Endothelial cell of umbilical vein (primary cell): Measurements from ENCODE around the gene PRR18. TPM values are rescaled to one million over a fixed set of nuclear protein-coding genes. Genes with fewer than 3 reads are reported as not detected.

Source experiments
- BruUV-seq: library from RNA; stranded (reverse); fragments of 400-500 nt; replicated peaks from 2 replicates; lab custom pipeline; 2021; lab: Mats Ljungman, UMichigan
- CTCF ChIA-PET: fragments of 300-600, 350-600 bp; sonication (Branson Sonifier 250); formaldehyde crosslinking; loops from one replicate; lab custom pipeline; 2021; ENCODE audit warnings: antibody characterized with exemption, inconsistent platforms; lab: Charles Lee
- POLR2A ChIA-PET: fragments of 300-600, 350-600 bp; sonication (Branson Sonifier 250); formaldehyde crosslinking; loops from one replicate; lab custom pipeline; 2021; ENCODE audit warnings: antibody characterized with exemption, inconsistent platforms; lab: Charles Lee
- DNase-seq: peaks from one replicate; pipeline ENCODE4 v3.0.0-alpha.2; 2011; ENCODE audit warnings: low read depth, low spot score
- FAIRE-seq: peaks from 2 replicates; lab custom pipeline; 2011; peaks lifted over from hg19 to GRCh38; lab: Jason Lieb, UNC
- H2AFZ ChIP-seq: 2 replicates; pipeline ENCODE4 v1.6.0; 2012; ENCODE audit warnings: low read depth, low read length, control low read depth, inconsistent platforms
- H3K27ac ChIP-seq: 2 replicates; pipeline ENCODE4 v1.5.1; 2011; ENCODE audit warnings: low read depth, mild to moderate bottlenecking, control low read depth, low read length, moderate library complexity; ENCODE audit not compliant: insufficient read depth
- H3K27me3 ChIP-seq, 2 experiments: 2 replicates each; pipeline versions ENCODE4 v1.6.0 to v1.6.1; 2011; ENCODE audit warnings: low read length in 2 of 2, mixed read lengths in 1 of 2; ENCODE audit not compliant: control insufficient read depth in 2 of 2, insufficient read depth in 2 of 2
- H3K36me3 ChIP-seq, 2 experiments: 2 replicates in 1 of 2; 3 replicates in 1 of 2; pipeline ENCODE4 v1.5.1; 2011; ENCODE audit warnings: low read length in 2 of 2, mild to moderate bottlenecking in 1 of 2, moderate library complexity in 1 of 2; ENCODE audit not compliant: control insufficient read depth in 2 of 2, insufficient read depth in 2 of 2; ENCODE audit errors: extremely low read depth in 1 of 2
- H3K4me1 ChIP-seq: 3 replicates; pipeline ENCODE4 v1.5.1; 2011; ENCODE audit warnings: mild to moderate bottlenecking, low read length; ENCODE audit not compliant: control insufficient read depth, insufficient read depth; ENCODE audit errors: extremely low read depth
- H3K4me2 ChIP-seq: 2 replicates; pipeline ENCODE4 v1.6.1; 2011; ENCODE audit warnings: low read length, control low read depth, mixed read lengths; ENCODE audit not compliant: insufficient read depth
- H3K4me3 ChIP-seq, 3 experiments: fragments of 200-600 bp in 1 of 3; sonication (generic), shearing (Covaris generic) in 1 of 3; replicated peaks in 1 of 3; 2 replicates each; pipeline ENCODE4 v1.5.1; 2011 to 2016; ENCODE audit warnings: control low read depth in 3 of 3, low read length in 3 of 3, mild to moderate bottlenecking in 2 of 3, inconsistent platforms in 1 of 3, low read depth in 1 of 3, moderate library complexity in 1 of 3; ENCODE audit not compliant: insufficient read depth in 1 of 3
- H3K79me2 ChIP-seq: 2 replicates; pipeline ENCODE4 v1.6.0; 2012; ENCODE audit warnings: low read length, inconsistent platforms; ENCODE audit not compliant: control insufficient read depth, insufficient read depth
- H3K9ac ChIP-seq: replicated peaks from 2 replicates; pipeline ENCODE3; 2011; ENCODE audit warnings: low read length, control low read depth; ENCODE audit not compliant: insufficient read depth; ENCODE audit errors: extremely low read depth
- H3K9me1 ChIP-seq: replicated peaks from 3 replicates; pipeline ENCODE4 v1.6.0; 2011; ENCODE audit warnings: mild to moderate bottlenecking, low read length; ENCODE audit not compliant: control insufficient read depth, insufficient read depth; ENCODE audit errors: extremely low read depth
- H3K9me3 ChIP-seq: replicated peaks from 2 replicates; pipeline ENCODE4 v1.5.1; 2012; ENCODE audit warnings: low read length, inconsistent platforms; ENCODE audit not compliant: control insufficient read depth, insufficient read depth
- H4K20me1 ChIP-seq: replicated peaks from 2 replicates; pipeline ENCODE3; 2011; ENCODE audit warnings: mild to moderate bottlenecking, low read length; ENCODE audit not compliant: control insufficient read depth, insufficient read depth; ENCODE audit errors: extremely low read depth
- EZH2 ChIP-seq: IDR thresholded peaks from 2 replicates; pipeline ENCODE4 v1.6.1; 2012; ENCODE audit warnings: borderline replicate concordance, low read depth, mild to moderate bottlenecking, moderate library complexity, low read length, inconsistent platforms; ENCODE audit not compliant: severe bottlenecking
- FOS ChIP-seq: IDR thresholded peaks from 2 replicates; pipeline ENCODE4 v1.6.1; 2011; ENCODE audit warnings: mild to moderate bottlenecking, low read length, moderate library complexity, borderline replicate concordance; ENCODE audit not compliant: insufficient read depth
- GATA2 ChIP-seq: IDR thresholded peaks from 2 replicates; pipeline ENCODE4 v1.7.0; 2011; ENCODE audit warnings: low read depth, mild to moderate bottlenecking, moderate library complexity, mixed read lengths, low read length; ENCODE audit not compliant: insufficient read length, insufficient read depth
- JUN ChIP-seq: IDR thresholded peaks from 2 replicates; pipeline ENCODE4 v1.6.1; 2011; ENCODE audit warnings: borderline replicate concordance, low read depth; ENCODE audit not compliant: insufficient read length, insufficient read depth
- MYC ChIP-seq: IDR thresholded peaks from one replicate; pipeline ENCODE4 v1.6.1; 2011; ENCODE audit warnings: mild to moderate bottlenecking, low read depth, low read length
- POLR2A ChIP-seq: IDR thresholded peaks from 2 replicates; pipeline ENCODE4 v1.6.1; 2012; ENCODE audit warnings: low read depth, mild to moderate bottlenecking, control low read depth, low read length
- POLR2AphosphoS5 ChIP-seq: IDR thresholded peaks from 2 replicates; pipeline ENCODE4 v1.6.1; 2012; ENCODE audit warnings: low read depth, mild to moderate bottlenecking, control low read depth, low read length, moderate library complexity; ENCODE audit not compliant: insufficient read depth
- dilution Hi-C: fragments of 300-500 bp; cut with MboI; formaldehyde crosslinking; loops from one replicate; pipeline ENCODE4 v1.15.0; 2019; ENCODE audit warnings: low sequenced_read_pairs; ENCODE audit not compliant: extremely low pct_ligation_motif_present
- intact Hi-C: fragments of 100-400 bp; cut with micrococcal nuclease; formaldehyde crosslinking; loops from one replicate; pipeline ENCODE4 v1.10.0; 2022
- polyA plus RNA-seq, 4 experiments: library from polyadenylated mRNA; depleted of rRNA in 3 of 4; stranded (reverse) in 3 of 4; unstranded in 1 of 4; fragments of >200 nt; gene quantifications; 2 replicates each; pipeline versions ENCODE4 v1.2.1 to v1.2.3, GENCODE V29; 2011 to 2012; ENCODE audit warnings: missing spikeins in 1 of 4
- total RNA-seq: library from RNA; stranded (reverse); gene quantifications from 2 replicates; pipeline ENCODE4 v1.2.3, GENCODE V29; 2021
- TF ChIP-seq, protein P1 (sequence below): IDR thresholded peaks from 2 replicates; pipeline ENCODE4 v1.6.1; 2011; ENCODE audit not compliant: insufficient read depth, insufficient read length
- TF ChIP-seq, protein P2 (sequence below), 2 donors: IDR thresholded peaks; 1 replicate in 1 of 2; 2 replicates in 1 of 2; pipeline ENCODE4 v1.5.1; 2011; ENCODE audit warnings: low read length in 2 of 2, mild to moderate bottlenecking in 2 of 2, moderate library complexity in 2 of 2, control low read depth in 1 of 2, inconsistent platforms in 1 of 2, low read depth in 1 of 2; ENCODE audit not compliant: insufficient read depth in 1 of 2; ENCODE audit errors: extremely low read depth in 1 of 2

Gene PRR18
- total and polyA plus RNA-seq, 2 donors (not counting 3 experiments of a cell fraction or from before 2014, with no cell fraction given) = not detected

DNA sequence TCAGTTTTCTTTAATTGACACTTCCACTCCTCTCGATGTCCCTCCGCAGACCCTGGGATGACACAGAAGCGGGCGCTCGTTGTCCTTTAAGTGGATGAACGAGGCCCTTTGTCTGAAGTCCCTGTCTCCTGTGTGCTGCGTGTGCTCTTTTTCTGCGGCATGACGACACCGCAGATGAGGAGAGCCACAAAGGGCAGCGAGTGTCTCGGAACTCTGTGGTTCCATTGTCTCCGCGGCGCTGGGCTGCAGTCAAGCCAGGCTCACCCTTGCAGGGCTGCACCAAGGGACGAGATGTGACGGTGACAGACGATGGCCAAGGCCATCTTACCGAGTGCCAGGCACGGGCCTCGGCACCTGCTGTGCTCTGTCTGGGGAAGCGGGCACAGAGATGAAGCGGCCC is 10.6 kb downstream of the PRR18 start:
- dilution Hi-C loops (no loop called here), intact Hi-C loops (no loop called here)
- no TSS peak for BruUV-seq
- CTCF ChIA-PET = no interaction called here
- Histone ChIP-seq H3K27ac (no peak overlapping the region), H3K9me1 (no peaks in the 10 kb centered on the region), H3K36me3 (no peaks in the 10 kb centered on the region), H3K27me3 (no peaks in the 10 kb centered on the region), H3K9me3 (no peaks in the 10 kb centered on the region), H3K79me2 (no peaks in the 10 kb centered on the region), H3K9ac (no peak overlapping the region), H3K4me1 (no peaks in the 10 kb centered on the region), H2AFZ (no peak overlapping the region), H3K4me2 (no peak overlapping the region), H3K4me3 (no peak overlapping the region), H4K20me1 (no peaks in the 10 kb centered on the region)
- TF ChIP-seq, protein P1, sequence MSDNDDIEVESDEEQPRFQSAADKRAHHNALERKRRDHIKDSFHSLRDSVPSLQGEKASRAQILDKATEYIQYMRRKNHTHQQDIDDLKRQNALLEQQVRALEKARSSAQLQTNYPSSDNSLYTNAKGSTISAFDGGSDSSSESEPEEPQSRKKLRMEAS = no peak
- TF ChIP-seq POLR2A (no peak), JUN (no peak), MYC (no peak), EZH2 (no peak), POLR2AphosphoS5 (no peak), FOS (no peak), GATA2 (no peak)
- TF ChIP-seq, protein P2, sequence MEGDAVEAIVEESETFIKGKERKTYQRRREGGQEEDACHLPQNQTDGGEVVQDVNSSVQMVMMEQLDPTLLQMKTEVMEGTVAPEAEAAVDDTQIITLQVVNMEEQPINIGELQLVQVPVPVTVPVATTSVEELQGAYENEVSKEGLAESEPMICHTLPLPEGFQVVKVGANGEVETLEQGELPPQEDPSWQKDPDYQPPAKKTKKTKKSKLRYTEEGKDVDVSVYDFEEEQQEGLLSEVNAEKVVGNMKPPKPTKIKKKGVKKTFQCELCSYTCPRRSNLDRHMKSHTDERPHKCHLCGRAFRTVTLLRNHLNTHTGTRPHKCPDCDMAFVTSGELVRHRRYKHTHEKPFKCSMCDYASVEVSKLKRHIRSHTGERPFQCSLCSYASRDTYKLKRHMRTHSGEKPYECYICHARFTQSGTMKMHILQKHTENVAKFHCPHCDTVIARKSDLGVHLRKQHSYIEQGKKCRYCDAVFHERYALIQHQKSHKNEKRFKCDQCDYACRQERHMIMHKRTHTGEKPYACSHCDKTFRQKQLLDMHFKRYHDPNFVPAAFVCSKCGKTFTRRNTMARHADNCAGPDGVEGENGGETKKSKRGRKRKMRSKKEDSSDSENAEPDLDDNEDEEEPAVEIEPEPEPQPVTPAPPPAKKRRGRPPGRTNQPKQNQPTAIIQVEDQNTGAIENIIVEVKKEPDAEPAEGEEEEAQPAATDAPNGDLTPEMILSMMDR (IDR thresholded peaks at IDR 0.05; ENCODE audit: extremely low read depth in 1 of 2, insufficient read depth in 1 of 2, low read depth in 1 of 2, low read length in 2 of 2) = no peak
- POLR2A ChIA-PET = no interaction called here
- DNase-seq (no peak), FAIRE-seq (no peak)
